ENCODE data around the gene EAF2.
"Not testable (repeated sequence)": the region's sequence is repeated elsewhere in the genome, so short reads cannot be mapped to it uniquely, and the experiment has no call there.

EAF2 gene

DNA sequence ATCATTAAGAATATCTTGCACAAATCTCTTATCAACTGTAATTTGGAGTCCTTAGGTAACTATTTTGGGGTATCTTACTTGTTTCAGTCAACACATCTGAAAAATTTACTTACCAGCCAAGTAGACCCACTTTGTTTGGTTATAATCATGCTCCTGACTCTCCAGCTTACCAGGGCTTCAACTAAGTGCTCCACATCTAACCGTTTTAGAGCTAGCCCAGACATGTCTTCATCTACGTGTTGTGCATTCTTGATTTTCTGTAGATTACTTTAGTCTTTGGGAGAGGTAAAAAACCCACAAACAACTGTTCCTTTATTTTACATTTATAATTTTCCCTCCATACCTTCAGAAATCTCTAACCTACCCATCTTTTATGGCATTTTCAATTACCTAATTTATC lies 17.2 kb downstream of the EAF2 start:
- H4K20me1 ChIP-seq (ENCODE audit: insufficient read depth, low read length), result no peaks in the 10 kb centered on the region
- H2AFZ ChIP-seq (ENCODE audit: low read length), result no peak overlapping the region

GRCh38 chr3:121855555-121855954 lies 20.5 kb downstream of the EAF2 start:
- Histone ChIP-seq H3K27ac (ENCODE audit: low read depth, low read length, poor library complexity, severe bottlenecking) (no peak overlapping the region), H3K27me3 (ENCODE audit: insufficient read depth, low read length) (no peaks in the 10 kb centered on the region), H3K79me2 (ENCODE audit: insufficient read depth, low read length) (peaks cover 7% of the 10 kb centered on the region; the same call in 1 of the 2 replicates), H3F3A (ENCODE audit: insufficient read depth, low read length) (no peaks in the 10 kb centered on the region), H3K4me1 (ENCODE audit: insufficient read depth, low read length, severe bottlenecking) (no peaks in the 10 kb centered on the region), H3K9me2 (ENCODE audit: low read depth, low read length) (no peaks in the 10 kb centered on the region), H3K9ac (ENCODE audit: low read length) (no peak overlapping the region), H3K4me3 (ENCODE audit: low read depth, low read length, poor library complexity, severe bottlenecking) (no peak overlapping the region), H3K9me3 (ENCODE audit: low read length) (no peaks in the 10 kb centered on the region), H4K20me1 (ENCODE audit: insufficient read depth, low read length) (no peaks in the 10 kb centered on the region), H2AFZ (ENCODE audit: low read length) (no peak overlapping the region), H3K4me2 (ENCODE audit: low read length) (no peak overlapping the region), H3K36me3 (ENCODE audit: insufficient read depth, low read length) (peaks cover 39% of the 10 kb centered on the region)
- no peak for TF ChIP-seq EZH2 (IDR thresholded peaks at IDR 0.05; ENCODE audit: borderline replicate concordance, low read length)
- TF ChIP-seq CTCF (IDR thresholded peaks at IDR 0.05; ENCODE audit: low read length), result peak; percentile 75

More for the DNA sequence above, 17.2 kb downstream of the EAF2 start:
- Histone ChIP-seq H3K27me3 (ENCODE audit: insufficient read depth, low read length) (no peaks in the 10 kb centered on the region), H3K9me2 (ENCODE audit: low read depth, low read length) (no peaks in the 10 kb centered on the region), H3F3A (ENCODE audit: insufficient read depth, low read length) (no peaks in the 10 kb centered on the region), H3K36me3 (ENCODE audit: insufficient read depth, low read length) (peaks cover 30% of the 10 kb centered on the region), H3K4me3 (ENCODE audit: low read depth, low read length, poor library complexity, severe bottlenecking) (no peak overlapping the region), H3K4me2 (ENCODE audit: low read length) (no peak overlapping the region), H3K27ac (ENCODE audit: low read depth, low read length, poor library complexity, severe bottlenecking) (peak overlapping the region; percentile 38), H3K9me3 (ENCODE audit: low read length) (no peaks in the 10 kb centered on the region), H3K9ac (ENCODE audit: low read length) (no peak overlapping the region), H3K79me2 (ENCODE audit: insufficient read depth, low read length) (peaks cover 15% of the 10 kb centered on the region), H3K4me1 (ENCODE audit: insufficient read depth, low read length, severe bottlenecking) (no peaks in the 10 kb centered on the region)
- TF ChIP-seq EZH2 (IDR thresholded peaks at IDR 0.05; ENCODE audit: borderline replicate concordance, low read length) (no peak), CTCF (IDR thresholded peaks at IDR 0.05; ENCODE audit: low read length) (peak; percentile 4; the same call in 1 of the 2 replicates)

DNA sequence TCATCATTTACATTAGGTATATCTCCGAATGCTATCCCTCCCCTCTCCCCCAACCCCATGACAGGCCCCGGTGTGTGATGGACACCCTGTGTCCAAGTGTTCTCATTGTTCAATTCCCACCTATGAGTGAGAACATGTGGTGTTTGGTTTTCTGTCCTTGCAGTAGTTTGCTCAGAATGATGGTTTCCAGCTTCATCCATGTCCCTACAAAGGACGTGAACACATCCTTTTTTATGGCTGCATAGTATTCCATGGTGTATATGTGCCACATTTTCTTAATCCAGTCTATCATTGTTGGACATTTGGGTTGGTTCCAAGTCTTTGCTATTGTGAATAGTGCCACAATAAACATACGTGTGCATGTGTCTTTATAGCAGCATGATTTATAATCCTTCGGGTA lies 22.8 kb downstream of the EAF2 start:
- H3F3A ChIP-seq (ENCODE audit: insufficient read depth, low read length); H4K20me1 ChIP-seq (ENCODE audit: insufficient read depth, low read length); H2AFZ ChIP-seq (ENCODE audit: low read length); H3K4me1 ChIP-seq (ENCODE audit: insufficient read depth, low read length, severe bottlenecking); H3K27me3 ChIP-seq (ENCODE audit: insufficient read depth, low read length); H3K9me2 ChIP-seq (ENCODE audit: low read depth, low read length); H3K4me3 ChIP-seq (ENCODE audit: low read depth, low read length, poor library complexity, severe bottlenecking); H3K4me2 ChIP-seq (ENCODE audit: low read length); H3K79me2 ChIP-seq (ENCODE audit: insufficient read depth, low read length); H3K9me3 ChIP-seq (ENCODE audit: low read length); H3K9ac ChIP-seq (ENCODE audit: low read length); H3K27ac ChIP-seq (ENCODE audit: low read depth, low read length, poor library complexity, severe bottlenecking): not testable (repeated sequence)
- H3K36me3 ChIP-seq (ENCODE audit: insufficient read depth, low read length), result peaks cover 34% of the 10 kb centered on the region

- not testable (repeated sequence) for H4K20me1 ChIP-seq (ENCODE audit: insufficient read depth, low read length); H3K79me2 ChIP-seq (ENCODE audit: insufficient read depth, low read length); H3K4me2 ChIP-seq (ENCODE audit: low read length); H3K9me3 ChIP-seq (ENCODE audit: low read length); H3K9me2 ChIP-seq (ENCODE audit: low read depth, low read length); H3K27ac ChIP-seq (ENCODE audit: low read depth, low read length, poor library complexity, severe bottlenecking); H3K4me1 ChIP-seq (ENCODE audit: insufficient read depth, low read length, severe bottlenecking); H3K27me3 ChIP-seq (ENCODE audit: insufficient read depth, low read length); H2AFZ ChIP-seq (ENCODE audit: low read length); H3F3A ChIP-seq (ENCODE audit: insufficient read depth, low read length); H3K4me3 ChIP-seq (ENCODE audit: low read depth, low read length, poor library complexity, severe bottlenecking); H3K9ac ChIP-seq (ENCODE audit: low read length)
- peaks cover 44% of the 10 kb centered on the region for H3K36me3 ChIP-seq (ENCODE audit: insufficient read depth, low read length)
These were observed 28.2 kb downstream of the EAF2 start for GRCh38 chr3:121863247-121863646.

All from OCI-LY1 (cell line).